ENCODE results near the gene ITGB2. TPM values are rescaled to one million over a fixed set of nuclear protein-coding genes. Genes with fewer than 3 reads are reported as not detected.

ITGB2 gene
- total RNA-seq, 4 donors from 2014 or later = 55.8 to 1,044 (median 162) TPM

DNA sequence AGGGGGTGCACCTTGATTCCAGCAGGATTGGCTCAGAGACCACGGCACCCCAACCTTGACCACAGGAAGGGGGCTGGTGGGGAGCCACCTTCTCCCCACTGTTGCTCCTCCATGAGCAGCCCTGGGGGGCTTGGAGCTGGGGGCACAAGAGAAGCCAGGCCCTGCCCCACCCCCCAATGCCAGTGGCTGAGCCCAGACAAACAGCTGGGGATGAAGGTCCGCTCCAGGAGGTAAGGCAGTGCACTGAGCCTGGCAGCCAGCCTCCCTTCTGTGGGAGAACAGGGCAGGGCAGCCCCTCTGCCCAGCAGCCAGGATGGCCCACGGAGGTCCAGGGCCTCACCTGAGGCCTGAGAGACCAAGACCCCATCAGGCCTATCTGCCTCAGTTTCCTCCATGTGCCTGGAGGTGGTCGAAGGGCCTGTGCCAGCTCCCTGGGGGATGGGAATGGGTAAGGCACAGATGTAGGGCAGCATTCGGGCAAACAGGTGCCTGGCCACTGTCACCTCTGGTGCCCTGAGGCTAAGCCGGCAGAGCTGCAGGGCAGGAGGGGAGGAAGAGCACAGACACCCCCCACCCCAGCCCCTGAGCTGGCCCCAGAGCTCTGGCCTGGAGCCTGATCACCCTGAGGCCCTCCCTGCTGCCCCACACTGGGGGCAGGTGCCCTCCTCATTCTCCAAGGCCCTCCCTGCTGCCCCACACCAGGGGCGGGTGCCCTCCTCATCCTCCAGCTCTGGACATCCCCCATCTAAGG, 7.1 kb downstream of the ITGB2 start:
- TF ChIP-seq, protein P1, sequence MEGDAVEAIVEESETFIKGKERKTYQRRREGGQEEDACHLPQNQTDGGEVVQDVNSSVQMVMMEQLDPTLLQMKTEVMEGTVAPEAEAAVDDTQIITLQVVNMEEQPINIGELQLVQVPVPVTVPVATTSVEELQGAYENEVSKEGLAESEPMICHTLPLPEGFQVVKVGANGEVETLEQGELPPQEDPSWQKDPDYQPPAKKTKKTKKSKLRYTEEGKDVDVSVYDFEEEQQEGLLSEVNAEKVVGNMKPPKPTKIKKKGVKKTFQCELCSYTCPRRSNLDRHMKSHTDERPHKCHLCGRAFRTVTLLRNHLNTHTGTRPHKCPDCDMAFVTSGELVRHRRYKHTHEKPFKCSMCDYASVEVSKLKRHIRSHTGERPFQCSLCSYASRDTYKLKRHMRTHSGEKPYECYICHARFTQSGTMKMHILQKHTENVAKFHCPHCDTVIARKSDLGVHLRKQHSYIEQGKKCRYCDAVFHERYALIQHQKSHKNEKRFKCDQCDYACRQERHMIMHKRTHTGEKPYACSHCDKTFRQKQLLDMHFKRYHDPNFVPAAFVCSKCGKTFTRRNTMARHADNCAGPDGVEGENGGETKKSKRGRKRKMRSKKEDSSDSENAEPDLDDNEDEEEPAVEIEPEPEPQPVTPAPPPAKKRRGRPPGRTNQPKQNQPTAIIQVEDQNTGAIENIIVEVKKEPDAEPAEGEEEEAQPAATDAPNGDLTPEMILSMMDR (IDR thresholded peaks at IDR 0.05; ENCODE audit: low read depth) = no peak

DNA sequence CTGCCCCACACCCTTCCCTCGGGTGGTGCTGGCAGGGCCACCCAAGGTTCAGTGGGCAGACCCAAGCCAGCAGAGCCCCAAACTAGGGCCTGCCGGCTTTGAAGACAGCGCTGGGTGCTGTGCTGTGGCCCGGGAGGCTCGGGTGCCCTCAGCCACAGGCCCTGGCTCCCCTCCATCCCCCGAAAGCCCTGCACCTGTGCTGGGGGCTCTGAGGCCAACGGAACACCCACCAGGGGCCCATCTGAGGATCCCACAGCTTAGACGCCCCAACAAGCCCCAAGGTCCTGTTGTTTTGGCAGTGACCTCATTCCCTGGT, 8.6 kb downstream of the ITGB2 start:
- TF ChIP-seq, protein P1 (IDR thresholded peaks at IDR 0.05; ENCODE audit: low read depth) = no peak

DNA sequence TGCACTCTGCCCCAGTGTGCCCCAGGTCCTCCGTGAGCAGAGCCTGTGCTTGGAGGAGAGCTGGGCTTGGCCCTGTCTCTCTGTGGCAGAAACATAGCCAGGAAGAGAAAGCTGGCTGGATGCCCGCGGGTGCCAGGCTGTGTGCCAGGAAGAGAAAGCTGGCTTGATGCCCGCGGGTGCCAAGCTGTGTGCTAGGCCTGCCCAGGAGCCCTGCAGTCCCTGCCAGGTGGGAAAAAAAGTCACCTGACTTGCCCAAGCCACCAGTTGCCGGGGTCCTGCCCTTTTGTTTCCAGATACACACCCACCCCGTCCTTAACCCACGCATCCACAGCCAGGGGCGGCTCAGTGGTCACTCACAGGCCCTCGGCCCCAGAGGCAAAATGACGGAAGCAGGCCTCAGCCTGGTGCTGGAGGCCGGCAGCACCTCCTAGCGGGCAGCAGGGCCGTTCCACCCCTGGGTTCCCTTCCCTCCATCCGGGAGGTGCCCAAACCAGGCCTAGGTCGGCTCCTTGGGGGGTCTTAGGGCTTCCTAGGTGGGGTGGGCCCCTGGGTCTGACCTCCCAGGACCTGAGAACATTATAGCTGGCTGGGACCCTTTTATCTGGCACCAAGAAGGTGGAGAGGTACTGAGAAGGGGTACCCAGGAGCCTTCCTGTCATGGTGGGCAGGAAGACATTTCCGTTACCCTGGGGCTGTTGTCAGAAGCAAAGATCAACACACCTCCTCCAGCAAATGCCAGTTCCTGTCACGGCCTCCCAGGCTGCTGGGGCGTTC, 9.1 kb downstream of the ITGB2 start:
- TF ChIP-seq, protein P1 (IDR thresholded peaks at IDR 0.05; ENCODE audit: low read depth) = no peak

DNA sequence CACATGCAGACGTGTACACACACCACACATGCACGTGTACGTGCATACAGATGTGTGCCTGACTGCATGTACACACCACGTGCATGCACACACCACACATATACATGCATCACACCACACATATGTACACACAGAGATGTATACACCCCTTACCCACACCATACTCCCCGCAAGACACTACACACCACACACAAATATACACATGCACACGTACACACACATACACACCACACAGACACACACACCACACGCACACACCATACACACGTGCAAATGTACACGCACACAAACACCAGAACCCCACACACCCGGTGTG, 9.7 kb downstream of the ITGB2 start:
- TF ChIP-seq, protein P1 (IDR thresholded peaks at IDR 0.05; ENCODE audit: low read depth) = no peak

DNA sequence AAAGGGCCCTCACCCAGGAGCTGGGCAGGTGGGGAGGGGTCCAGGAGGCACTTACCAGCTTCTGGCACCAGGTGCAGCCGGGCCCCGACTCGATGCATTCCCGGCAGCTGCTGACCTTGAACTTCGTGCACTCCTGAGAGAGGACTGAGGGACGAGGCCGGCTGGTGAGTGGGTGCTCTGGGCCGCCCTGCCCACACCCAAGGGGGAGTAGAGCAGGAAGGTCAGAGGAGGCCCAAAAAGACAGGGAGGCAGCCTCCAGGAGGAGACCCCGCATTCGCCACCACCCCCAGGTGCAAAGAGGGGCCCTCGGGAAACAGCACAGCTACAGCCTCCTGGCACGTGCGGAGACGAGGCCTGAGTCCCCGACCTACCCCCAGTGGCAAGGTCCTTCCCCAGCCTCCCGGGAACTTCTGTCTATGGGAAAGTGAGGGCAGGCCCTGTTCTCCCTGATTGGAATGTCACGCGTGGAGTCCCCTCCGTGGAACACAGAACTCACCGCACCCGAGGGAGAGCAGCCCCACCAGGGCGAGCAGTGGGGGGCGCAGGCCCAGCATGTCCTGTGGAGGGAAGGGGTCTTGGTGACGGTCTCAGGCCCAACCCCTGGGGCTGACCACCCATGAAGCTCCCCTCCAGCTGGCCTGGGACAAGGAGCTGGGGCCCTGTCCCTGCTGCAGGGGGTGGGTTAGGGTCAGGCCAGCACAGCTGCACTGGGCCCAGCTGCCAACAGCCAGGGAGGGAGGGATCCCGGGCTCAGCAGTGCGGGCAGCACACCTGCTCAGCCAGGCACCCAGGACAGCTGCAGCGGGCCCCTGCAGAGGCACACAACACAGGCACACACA, 10.3 kb downstream of the ITGB2 start:
- TF ChIP-seq, protein P1 (IDR thresholded peaks at IDR 0.05; ENCODE audit: low read depth) = no peak

DNA sequence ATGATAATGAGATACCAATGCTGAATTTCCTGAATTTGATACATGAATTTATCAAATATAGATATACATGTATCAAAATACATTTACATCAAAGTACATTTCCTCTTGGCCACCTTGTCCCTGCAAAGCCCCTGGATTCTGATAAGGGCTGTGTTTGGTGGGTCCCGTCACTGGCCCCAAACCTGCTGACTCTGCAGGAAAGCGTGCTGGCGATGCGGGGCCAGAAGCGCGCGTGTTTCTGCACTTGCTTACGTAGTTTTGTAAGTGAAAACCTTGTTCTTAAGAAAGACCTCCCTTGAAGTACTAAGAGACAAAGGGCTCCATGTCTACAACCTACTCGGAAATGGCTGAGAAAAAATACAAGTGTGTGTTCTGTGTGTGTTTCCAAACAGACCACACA, 11.0 kb downstream of the ITGB2 start:
- TF ChIP-seq, protein P1 (IDR thresholded peaks at IDR 0.05; ENCODE audit: low read depth) = no peak

DNA sequence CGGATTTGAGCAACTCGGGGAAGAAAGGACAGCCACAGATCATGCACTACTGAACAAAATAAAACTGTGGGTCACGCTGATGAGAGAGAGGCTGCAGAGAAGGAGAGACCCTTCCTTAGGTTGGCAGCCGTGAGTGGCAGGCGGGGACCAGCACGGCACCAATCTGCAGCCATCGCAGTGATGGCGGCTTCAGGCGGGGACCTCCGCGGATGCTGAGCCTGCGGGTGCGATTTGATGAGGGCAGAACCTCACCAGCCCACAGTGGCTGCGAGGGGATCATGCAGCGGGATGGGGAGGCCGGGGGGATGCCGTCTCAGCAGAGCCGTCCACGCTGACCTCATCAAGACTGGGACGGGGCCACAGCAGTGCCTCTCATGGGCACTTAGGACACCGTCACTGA, 11.8 kb downstream of the ITGB2 start:
- TF ChIP-seq, protein P1 (IDR thresholded peaks at IDR 0.05; ENCODE audit: low read depth) = no peak
